Left kidney (tissue), 2 donors: Measurements from ENCODE around the gene ZMYND12. TPM values are rescaled to one million over a fixed set of nuclear protein-coding genes. Genes with fewer than 3 reads are reported as not detected.

Source experiments
- DNase-seq: peaks from one replicate; pipeline ENCODE4 v3.0.0-alpha.2; 2013
- polyA plus RNA-seq: library from polyadenylated mRNA; unstranded; fragments of 120-200 nt; gene quantifications from one replicate; pipeline ENCODE4 v1.2.1, GENCODE V29; 2013; ENCODE audit not compliant: insufficient read length

The ZMYND12 gene
- polyA plus RNA-seq, 1 donor, result 5.1 TPM

GRCh38 chr1:42392967-42393848, 62.6 kb downstream of the ZMYND12 start:
- DNase-seq, result no peak

DNA sequence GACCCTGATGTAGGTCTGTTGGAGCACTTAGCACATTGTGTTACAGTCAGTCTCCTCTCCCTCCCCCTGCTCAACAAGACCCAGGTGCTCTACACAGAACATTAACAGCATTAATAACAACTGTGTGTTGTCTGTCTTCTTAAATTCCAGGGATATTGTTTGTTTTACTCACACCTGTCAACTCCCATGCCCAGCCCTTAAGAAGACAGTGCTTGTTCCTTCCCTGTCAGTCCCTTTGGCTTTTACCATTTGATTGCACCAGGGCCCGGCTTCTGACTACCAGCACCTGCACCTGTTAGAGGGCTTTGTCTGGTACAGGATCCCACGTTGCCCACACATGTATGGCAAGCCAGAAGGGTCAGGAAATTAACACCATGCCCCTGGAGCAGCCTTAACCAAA, 63.6 kb downstream of the ZMYND12 start:
- no peak for DNase-seq

DNA sequence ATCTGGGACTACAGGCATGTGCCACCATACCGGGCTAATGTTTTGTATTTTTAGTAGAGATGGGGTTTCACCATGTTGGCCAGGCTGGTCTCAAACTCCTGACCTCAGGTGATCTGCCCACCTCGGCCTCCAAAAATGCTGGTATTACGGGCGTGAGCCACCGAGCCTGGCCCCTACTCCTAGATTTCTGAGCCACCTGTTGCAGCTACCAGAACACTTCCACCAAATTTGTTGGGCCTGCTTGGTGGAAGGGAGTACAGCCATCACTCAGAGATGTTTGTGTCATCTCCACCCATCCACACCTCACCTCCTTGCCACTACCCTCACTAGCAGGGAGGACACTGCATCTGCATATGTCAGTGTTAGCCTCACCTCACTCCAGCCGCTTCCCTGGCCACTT, 69.8 kb downstream of the ZMYND12 start:
- DNase-seq, result no peak

DNA sequence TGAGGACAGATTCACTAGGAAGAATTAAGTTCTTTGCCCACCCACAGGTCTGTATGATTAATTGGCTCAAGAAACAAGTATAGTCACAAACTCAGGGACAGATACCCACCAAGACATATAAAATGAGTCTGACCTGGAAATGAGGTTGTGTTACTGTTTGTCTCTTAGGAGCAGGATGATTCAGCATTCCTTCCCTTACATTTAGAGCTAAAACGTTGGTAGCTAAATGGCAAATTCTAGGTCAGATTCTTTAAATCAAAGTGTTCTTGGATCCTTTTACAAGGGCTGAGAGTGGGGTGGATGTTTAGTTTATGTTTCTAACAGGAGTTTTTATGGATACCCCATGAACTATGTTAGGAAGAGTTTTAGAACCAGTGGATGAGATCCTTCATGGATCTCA, 70.5 kb downstream of the ZMYND12 start:
- no peak for DNase-seq

DNA sequence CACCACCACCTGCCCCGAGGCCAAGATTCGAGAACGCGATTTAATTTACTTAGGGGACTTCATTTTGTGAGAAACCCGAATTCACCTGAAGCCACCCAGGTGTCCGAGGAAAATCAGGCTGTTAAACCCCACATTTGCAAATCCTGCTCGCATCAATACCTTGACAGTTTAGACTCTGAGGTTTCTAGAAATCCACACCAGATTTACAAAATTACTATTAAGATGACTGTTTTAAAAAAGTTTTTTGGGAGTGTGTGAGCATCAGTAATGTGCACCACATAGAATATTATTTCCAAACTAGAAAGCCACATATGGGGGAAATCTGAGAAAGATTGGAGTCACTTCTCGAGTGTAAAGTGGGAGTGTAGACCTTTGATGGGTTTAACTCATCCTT, 74.5 kb downstream of the ZMYND12 start:
- no peak for DNase-seq

DNA sequence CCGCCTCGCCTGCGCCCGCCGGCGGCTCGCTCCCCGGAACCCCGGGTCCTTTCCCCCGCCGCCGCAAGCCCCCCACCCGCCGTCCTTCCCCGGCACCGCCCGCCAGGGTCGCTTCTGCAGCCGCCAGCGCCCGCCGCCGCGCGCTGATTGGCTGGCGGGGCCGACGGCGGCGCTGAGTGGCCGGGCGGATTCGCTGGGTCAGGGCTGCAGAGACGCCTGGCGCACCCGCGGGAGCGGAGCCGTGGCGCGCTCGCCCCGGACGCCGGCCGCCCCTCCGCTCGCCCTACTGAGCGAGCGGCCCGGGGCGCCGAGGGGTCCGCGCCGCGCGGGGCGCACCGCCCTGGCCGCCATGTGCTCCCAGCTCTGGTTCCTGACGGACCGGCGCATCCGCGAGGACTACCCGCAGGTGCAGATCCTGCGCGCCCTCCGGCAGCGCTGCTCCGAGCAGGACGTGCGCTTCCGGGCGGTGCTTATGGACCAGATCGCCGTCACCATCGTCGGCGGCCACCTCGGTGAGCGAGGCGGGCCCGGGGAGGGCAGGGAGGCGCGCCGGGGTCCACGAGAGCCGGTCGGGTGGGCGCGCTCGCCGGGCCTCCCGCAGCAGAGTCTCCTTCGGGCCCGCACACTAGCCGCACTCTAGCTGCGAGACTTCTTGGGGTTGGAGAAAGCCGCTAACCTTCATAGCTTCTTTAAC, 75.1 kb downstream of the ZMYND12 start, which contains the start of gene RIMKLA:
RIMKLA (plus strand) TSS at position 207 of the 694 bp plus-strand sequence; CDS start at position 350, 143 bp downstream.
- peak; percentile 44 for DNase-seq

Other genes with a start within 250 kb of the ZMYND12 start
- 58.1 TPM for gene FOXJ3, start 120.8 kb downstream of the ZMYND12 start, polyA plus RNA-seq
- gene RIMKLA, start 75.2 kb downstream of the ZMYND12 start, polyA plus RNA-seq, result 0.65 TPM
- gene PPCS, start 521 bp upstream of the ZMYND12 start, polyA plus RNA-seq, result 80.4 TPM
- gene CCDC30, start 7.3 kb upstream of the ZMYND12 start, polyA plus RNA-seq, result 26.7 TPM
- gene PPIH, start 202.4 kb upstream of the ZMYND12 start, polyA plus RNA-seq, result 59.6 TPM
- gene YBX1, start 226.4 kb upstream of the ZMYND12 start, polyA plus RNA-seq, result 630 TPM